H1 (cell line): ENCODE results near the gene SGCB.

Experiments
- CTCF ChIP-seq, 3 experiments: IDR thresholded peaks; 1 replicate in 2 of 3; 2 replicates in 1 of 3; pipeline versions ENCODE4 v1.5.1 to v1.6.1; 2011; ENCODE audit warnings: low read length in 3 of 3, mild to moderate bottlenecking in 3 of 3, inconsistent platforms in 2 of 3, low read depth in 1 of 3, moderate library complexity in 1 of 3; ENCODE audit not compliant: insufficient read depth in 1 of 3; ENCODE audit errors: control extremely low read depth in 1 of 3
- EGR1 ChIP-seq: IDR thresholded peaks from 2 replicates; pipeline ENCODE4 v1.6.1; 2011; ENCODE audit warnings: low read depth, low read length, borderline replicate concordance
- JUND ChIP-seq: IDR thresholded peaks from 2 replicates; pipeline ENCODE4 v1.6.1; 2011; ENCODE audit warnings: mild to moderate bottlenecking, improper control_type of control experiment, low read length
- KDM1A ChIP-seq: fragments of 200-600, 300-600 bp; sonication (generic); IDR thresholded peaks from 2 replicates; pipeline ENCODE4 v1.7.1; 2016; ENCODE audit warnings: mild to moderate bottlenecking, low read length, borderline replicate concordance
- KDM5A ChIP-seq: fragments of 200-600 bp; IDR thresholded peaks from 2 replicates; pipeline ENCODE4 v1.7.1; 2012; ENCODE audit warnings: mild to moderate bottlenecking, low read length, inconsistent platforms, mixed read lengths
- MAFK ChIP-seq: IDR thresholded peaks from 2 replicates; pipeline ENCODE4 v1.6.1; 2012; ENCODE audit warnings: low read depth, mild to moderate bottlenecking, improper control_type of control experiment, low read length
- MAX ChIP-seq: IDR thresholded peaks from 2 replicates; pipeline ENCODE4 v1.6.1; 2012; ENCODE audit warnings: inconsistent platforms
- POLR2A ChIP-seq, 2 experiments: IDR thresholded peaks; 1 replicate in 1 of 2; 2 replicates in 1 of 2; pipeline ENCODE4 v1.6.1; 2011; ENCODE audit warnings: low read depth in 2 of 2, low read length in 2 of 2, mild to moderate bottlenecking in 2 of 2; ENCODE audit errors: control extremely low read depth in 1 of 2
- POLR2AphosphoS5 ChIP-seq: IDR thresholded peaks from 2 replicates; pipeline ENCODE4 v1.6.1; 2011; ENCODE audit warnings: low read depth, low read length
- SP1 ChIP-seq: IDR thresholded peaks from 2 replicates; pipeline ENCODE4 v1.6.1; 2011; ENCODE audit warnings: low read depth, low read length
- YY1 ChIP-seq: IDR thresholded peaks from 2 replicates; pipeline ENCODE4 v1.6.1; 2011; ENCODE audit warnings: low read depth, mild to moderate bottlenecking, low read length

GRCh38 chr4:52017814-52018213 lies 20.3 kb downstream of the SGCB start:
- TF ChIP-seq CTCF (IDR thresholded peaks at IDR 0.05; ENCODE audit: control extremely low read depth in 1 of 3, insufficient read depth in 1 of 3, low read depth in 1 of 3, low read length in 3 of 3) (no peak), POLR2AphosphoS5 (no peak), POLR2A (IDR thresholded peaks at IDR 0.05; ENCODE audit: control extremely low read depth in 1 of 2, low read depth in 2 of 2, low read length in 2 of 2) (no peak), KDM1A (no peak), YY1 (no peak), KDM5A (no peak), EGR1 (no peak), MAX (no peak), MAFK (no peak), SP1 (no peak), JUND (no peak)
